H1 (cell line): ENCODE measurements around the gene DPP10.

ENCODE experiments used
- EP300 ChIP-seq, 2 experiments: IDR thresholded peaks; 1 replicate in 1 of 2; 2 replicates in 1 of 2; pipeline ENCODE4 v1.6.1; 2011 to 2012; ENCODE audit warnings: low read depth in 2 of 2, low read length in 2 of 2, mild to moderate bottlenecking in 2 of 2, borderline replicate concordance in 1 of 2, inconsistent platforms in 1 of 2, moderate library complexity in 1 of 2
- JUND ChIP-seq: IDR thresholded peaks from 2 replicates; pipeline ENCODE4 v1.6.1; 2011; ENCODE audit warnings: mild to moderate bottlenecking, improper control_type of control experiment, low read length
- KDM1A ChIP-seq: fragments of 200-600, 300-600 bp; sonication (generic); IDR thresholded peaks from 2 replicates; pipeline ENCODE4 v1.7.1; 2016; ENCODE audit warnings: mild to moderate bottlenecking, low read length, borderline replicate concordance
- MAFK ChIP-seq: IDR thresholded peaks from 2 replicates; pipeline ENCODE4 v1.6.1; 2012; ENCODE audit warnings: low read depth, mild to moderate bottlenecking, improper control_type of control experiment, low read length
- RBBP5 ChIP-seq: IDR thresholded peaks from 2 replicates; pipeline ENCODE4 v1.7.1; 2012; ENCODE audit warnings: low read depth, mild to moderate bottlenecking, inconsistent platforms, low read length, moderate library complexity, borderline replicate concordance
- SP1 ChIP-seq: IDR thresholded peaks from 2 replicates; pipeline ENCODE4 v1.6.1; 2011; ENCODE audit warnings: low read depth, low read length
- SUZ12 ChIP-seq: fragments of 200-600 bp; sonication (generic); IDR thresholded peaks from 2 replicates; pipeline ENCODE4 v1.6.1; 2012; ENCODE audit warnings: mild to moderate bottlenecking, inconsistent platforms, low read length, moderate library complexity, mixed read lengths
- TAF1 ChIP-seq: IDR thresholded peaks from 2 replicates; pipeline ENCODE4 v1.6.1; 2011; ENCODE audit warnings: mild to moderate bottlenecking, low read depth, low read length
- TF ChIP-seq, protein P1 (sequence below), 3 experiments: IDR thresholded peaks; 1 replicate in 2 of 3; 2 replicates in 1 of 3; pipeline versions ENCODE4 v1.5.1 to v1.6.1; 2011; ENCODE audit warnings: low read length in 3 of 3, mild to moderate bottlenecking in 3 of 3, inconsistent platforms in 2 of 3, low read depth in 1 of 3, moderate library complexity in 1 of 3; ENCODE audit not compliant: insufficient read depth in 1 of 3; ENCODE audit errors: control extremely low read depth in 1 of 3

DNA sequence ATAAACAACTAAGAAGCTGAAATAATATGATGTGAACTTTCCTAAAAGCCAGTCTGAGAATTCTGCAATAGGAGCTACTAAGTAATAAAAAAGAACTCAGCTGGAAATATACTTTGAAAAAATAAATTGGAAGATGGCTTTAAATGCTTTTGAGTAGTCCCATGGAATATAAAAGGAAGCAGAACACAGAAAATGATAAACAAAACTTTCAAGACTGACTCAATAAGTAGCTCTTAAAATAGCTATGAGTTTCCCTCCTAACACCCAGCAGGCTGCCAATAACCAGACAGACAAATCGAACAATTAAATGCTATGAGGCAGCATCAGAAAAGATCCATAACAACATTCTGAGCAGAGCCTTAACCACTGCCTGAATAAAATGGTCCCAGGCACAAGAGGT, 319.9 kb downstream of the DPP10 start:
- TF ChIP-seq JUND (no peak), MAFK (no peak), TAF1 (no peak), EP300 (IDR thresholded peaks at IDR 0.05; ENCODE audit: borderline replicate concordance in 1 of 2, low read depth in 2 of 2, low read length in 2 of 2) (no peak), SP1 (no peak), RBBP5 (no peak), SUZ12 (no peak), KDM1A (no peak)
- TF ChIP-seq, protein P1, sequence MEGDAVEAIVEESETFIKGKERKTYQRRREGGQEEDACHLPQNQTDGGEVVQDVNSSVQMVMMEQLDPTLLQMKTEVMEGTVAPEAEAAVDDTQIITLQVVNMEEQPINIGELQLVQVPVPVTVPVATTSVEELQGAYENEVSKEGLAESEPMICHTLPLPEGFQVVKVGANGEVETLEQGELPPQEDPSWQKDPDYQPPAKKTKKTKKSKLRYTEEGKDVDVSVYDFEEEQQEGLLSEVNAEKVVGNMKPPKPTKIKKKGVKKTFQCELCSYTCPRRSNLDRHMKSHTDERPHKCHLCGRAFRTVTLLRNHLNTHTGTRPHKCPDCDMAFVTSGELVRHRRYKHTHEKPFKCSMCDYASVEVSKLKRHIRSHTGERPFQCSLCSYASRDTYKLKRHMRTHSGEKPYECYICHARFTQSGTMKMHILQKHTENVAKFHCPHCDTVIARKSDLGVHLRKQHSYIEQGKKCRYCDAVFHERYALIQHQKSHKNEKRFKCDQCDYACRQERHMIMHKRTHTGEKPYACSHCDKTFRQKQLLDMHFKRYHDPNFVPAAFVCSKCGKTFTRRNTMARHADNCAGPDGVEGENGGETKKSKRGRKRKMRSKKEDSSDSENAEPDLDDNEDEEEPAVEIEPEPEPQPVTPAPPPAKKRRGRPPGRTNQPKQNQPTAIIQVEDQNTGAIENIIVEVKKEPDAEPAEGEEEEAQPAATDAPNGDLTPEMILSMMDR (IDR thresholded peaks at IDR 0.05; ENCODE audit: control extremely low read depth in 1 of 3, insufficient read depth in 1 of 3, low read depth in 1 of 3, low read length in 3 of 3) = no peak
